Astrocyte (in vitro differentiated cells and primary cell): ENCODE results near the gene UMODL1.

Experiments used
- CTCF ChIP-seq: IDR thresholded peaks from 2 replicates; pipeline ENCODE4 v1.5.1; 2011; ENCODE audit warnings: low read depth, mild to moderate bottlenecking, inconsistent platforms, low read length, moderate library complexity; ENCODE audit not compliant: insufficient read depth
- EZH2 ChIP-seq: IDR thresholded peaks from 2 replicates; pipeline ENCODE4 v1.6.1; 2012; ENCODE audit warnings: mild to moderate bottlenecking, low read length, inconsistent platforms; ENCODE audit not compliant: insufficient read depth

GRCh38 chr21:42160111-42160721, 89.1 kb downstream of the UMODL1 start:
- TF ChIP-seq CTCF (no peak), EZH2 (no peak)
